A549 (cell line): Measurements from ENCODE around the gene IFI30. TPM values are rescaled to one million over a fixed set of nuclear protein-coding genes. Genes with fewer than 3 reads are reported as not detected.

Experiments
- ATAC-seq, 2 experiments: fragments of 200-7000 bp in 1 of 2; fragments of >200 bp in 1 of 2; cut with Nextera tagmentation in 1 of 2; cut with Tn5 transposase in 1 of 2; 3 replicates each; pipeline versions ENCODE4 v1.8.0 to v1.9.1; 2018 to 2020; ENCODE audit warnings: mild to moderate bottlenecking in 1 of 2, moderate library complexity in 1 of 2
- CTCF ChIA-PET: fragments of 300-600 bp; sonication (Branson Sonifier 250); formaldehyde crosslinking; extraction: SDS; loops from one replicate; lab custom pipeline; 2021; ENCODE audit warnings: antibody characterized with exemption, inconsistent platforms; lab: Yijun Ruan, JAX
- POLR2A ChIA-PET: fragments of 350-600 bp; formaldehyde crosslinking; extraction: SDS; loops from one replicate; lab custom pipeline; 2021; ENCODE audit warnings: antibody characterized with exemption, inconsistent platforms; lab: Yijun Ruan, JAX
- DNase-seq, 2 experiments: peaks; one replicate each; pipeline versions ENCODE4 v3.0.0 to v3.0.0-alpha.2; 2011 to 2016; ENCODE audit warnings: low read depth in 1 of 2, low spot score in 1 of 2
- FAIRE-seq: peaks from 2 replicates; lab custom pipeline; 2011; peaks lifted over from hg19 to GRCh38; lab: Jason Lieb, UNC
- H3K27ac ChIP-seq, 2 experiments: fragments of >200 bp; sonication (Bioruptor Twin); formaldehyde crosslinking; 3 replicates each; pipeline ENCODE4 v1.5.1; 2016 to 2017
- H3K4me1 ChIP-seq: fragments of >200 bp; sonication (Bioruptor Twin); formaldehyde crosslinking; 3 replicates; pipeline ENCODE4 v1.6.1; 2016
- H3K4me2 ChIP-seq: fragments of >200 bp; sonication (Bioruptor Twin); formaldehyde crosslinking; 3 replicates; pipeline ENCODE4 v1.6.1; 2016
- H3K4me3 ChIP-seq: fragments of >200 bp; sonication (Bioruptor Twin); formaldehyde crosslinking; 3 replicates; pipeline ENCODE4 v1.5.1; 2016
- H3K9me3 ChIP-seq: fragments of >200 bp; sonication (Bioruptor Twin); formaldehyde crosslinking; 3 replicates; pipeline ENCODE4 v1.6.1; 2016
- CBX2 ChIP-seq: fragments of 200-600 bp; sonication (generic); IDR thresholded peaks from 2 replicates; pipeline ENCODE4 v1.6.1; 2016; ENCODE audit warnings: low read depth, mild to moderate bottlenecking, borderline replicate concordance
- CEBPB ChIP-seq, 2 experiments: fragments of >200 bp in 1 of 2; sonication (Bioruptor Twin) in 1 of 2; formaldehyde crosslinking in 1 of 2; IDR thresholded peaks; 2 replicates each; pipeline ENCODE4 v1.6.1; 2012 to 2016
- CHD2 ChIP-seq: fragments of 150-350 bp; IDR thresholded peaks from 2 replicates; pipeline ENCODE4 v1.6.1; 2014; ENCODE audit warnings: low read length; ENCODE audit not compliant: partially characterized antibody
- FOSB ChIP-seq: fragments of 250-450 bp; sonication (Bioruptor Pico); IDR thresholded peaks from 2 replicates; pipeline ENCODE4 v1.5.0; 2020; ENCODE audit warnings: mild to moderate bottlenecking, moderate library complexity
- FOXS1 ChIP-seq: fragments of 250-450 bp; sonication (Bioruptor Pico); IDR thresholded peaks from 2 replicates; pipeline ENCODE4 v1.5.0; 2020; ENCODE audit warnings: mild to moderate bottlenecking, moderate library complexity
- HEYL ChIP-seq: fragments of 250-450 bp; sonication (Bioruptor Pico); IDR thresholded peaks from 2 replicates; pipeline ENCODE4 v1.8.0; 2021; ENCODE audit warnings: mild to moderate bottlenecking, moderate library complexity
- HOXB5 ChIP-seq: fragments of 250-450 bp; sonication (Bioruptor Pico); IDR thresholded peaks from 2 replicates; pipeline ENCODE4 v1.5.0; 2020; ENCODE audit warnings: mild to moderate bottlenecking, moderate library complexity
- KDM1A ChIP-seq: fragments of 200-600 bp; sonication (generic); IDR thresholded peaks from 2 replicates; pipeline ENCODE4 v1.6.1; 2016; ENCODE audit warnings: low read depth, mild to moderate bottlenecking
- POLR2A ChIP-seq: IDR thresholded peaks from 2 replicates; pipeline ENCODE4 v1.6.1; 2012; ENCODE audit warnings: mild to moderate bottlenecking, low read length
- RCOR1 ChIP-seq: fragments of 150-350 bp; IDR thresholded peaks from 2 replicates; pipeline ENCODE4 v1.6.1; 2014; ENCODE audit warnings: antibody characterized with exemption, low read length, low read depth
- RFX5 ChIP-seq: fragments of 450-650 bp; IDR thresholded peaks from 2 replicates; pipeline ENCODE4 v1.7.1; 2014; ENCODE audit warnings: antibody characterized with exemption, mild to moderate bottlenecking, moderate library complexity
- RNF2 ChIP-seq: fragments of 200-600 bp; sonication (generic); IDR thresholded peaks from 2 replicates; pipeline ENCODE4 v1.6.1; 2016; ENCODE audit warnings: low read depth, mild to moderate bottlenecking, antibody characterized with exemption, moderate library complexity, borderline replicate concordance
- SREBF2 ChIP-seq: fragments of 450-650 bp; IDR thresholded peaks from 2 replicates; pipeline ENCODE4 v1.6.1; 2014; ENCODE audit warnings: mild to moderate bottlenecking, moderate library complexity
- TFCP2L1 ChIP-seq: fragments of 250-450 bp; sonication (Bioruptor Pico); IDR thresholded peaks from 2 replicates; pipeline ENCODE4 v1.5.0; 2021; ENCODE audit warnings: mild to moderate bottlenecking
- ZFP36 ChIP-seq: fragments of 450-650 bp; IDR thresholded peaks from 2 replicates; pipeline ENCODE4 v1.6.1; 2014; ENCODE audit warnings: borderline replicate concordance; ENCODE audit not compliant: partially characterized antibody
- ZSCAN20 ChIP-seq: fragments of 250-450 bp; sonication (Bioruptor Pico); IDR thresholded peaks from 2 replicates; pipeline ENCODE4 v1.8.0; 2022; ENCODE audit warnings: mild to moderate bottlenecking, moderate library complexity
- WGBS: methylation state at CpG from one replicate; pipeline ENCODE4 v1.1.6; 2017; ENCODE audit errors: missing lambda C conversion rate; 5-methylcytosine and 5-hydroxymethylcytosine counted together
- polyA plus RNA-seq, 4 experiments: library from polyadenylated mRNA; depleted of rRNA in 3 of 4; stranded (reverse); fragments of >200 nt; fragmentation: RNase III in 1 of 4; extraction: RNeasy Plus Mini Kit Qiagen cat#74134 plus additional on column Dnase treatment in 1 of 4; gene quantifications; 2 replicates in 3 of 4; 3 replicates in 1 of 4; pipeline ENCODE4 v1.2.3, GENCODE V29; 2011 to 2017
- TF ChIP-seq, protein P1 (sequence below): fragments of >200 bp; sonication (Bioruptor Twin); formaldehyde crosslinking; IDR thresholded peaks from 3 replicates; pipeline ENCODE4 v1.6.1; 2016
- TF ChIP-seq, protein P2 (sequence below): fragments of 450-650 bp; IDR thresholded peaks from 2 replicates; pipeline ENCODE4 v1.6.1; 2014; ENCODE audit warnings: antibody characterized with exemption

IFI30 gene
- polyA plus RNA-seq, 2 of the 4 experiments (the other 2 are of a cell fraction), result 11.2 to 13.5 TPM

DNA sequence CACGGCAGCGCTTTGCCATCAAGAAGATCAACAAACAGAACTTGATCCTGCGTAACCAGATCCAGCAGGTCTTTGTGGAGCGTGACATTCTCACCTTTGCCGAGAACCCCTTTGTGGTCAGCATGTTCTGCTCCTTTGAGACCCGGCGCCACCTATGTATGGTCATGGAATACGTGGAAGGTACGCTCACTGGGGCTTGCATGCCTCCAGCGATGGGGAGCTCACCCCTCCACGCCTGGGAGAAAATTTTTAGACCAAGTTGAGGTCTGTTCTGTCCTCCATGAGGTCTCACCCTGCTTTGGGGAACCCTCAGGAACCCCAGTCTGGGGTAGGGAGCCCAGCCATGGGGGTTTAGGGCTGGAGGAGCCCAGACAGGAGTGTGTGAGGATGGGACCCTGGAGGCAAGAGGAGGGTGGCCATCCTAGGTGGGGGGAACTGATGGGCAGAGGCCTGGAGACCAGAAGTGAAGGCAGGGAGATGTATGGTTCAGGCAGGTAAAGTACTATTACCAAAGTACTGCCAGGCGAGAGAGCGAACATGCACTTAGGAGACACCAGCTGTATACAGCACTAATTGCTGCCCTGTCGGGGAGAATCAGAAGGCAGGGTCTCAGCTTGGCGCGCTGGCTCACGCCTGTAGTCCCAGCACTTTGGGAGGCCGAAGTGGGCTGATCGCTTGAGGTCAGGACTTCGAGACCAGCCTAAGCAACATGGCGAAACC, 42.9 kb upstream of the IFI30 start:
- ATAC-seq (no peak), DNase-seq (no peak), FAIRE-seq (no peak)
- Histone ChIP-seq H3K4me1 (0 out of 3 replicates have a peak, but pooled peaks cover 1% of the 10 kb centered on the region), H3K4me3 (no peak overlapping the region), H3K9me3 (no peaks in the 10 kb centered on the region), H3K27ac (no peak overlapping the region), H3K4me2 (no peak overlapping the region)
- CTCF ChIA-PET, result interaction anchor here (1.3 to 1.8 kb wide), 2 partner anchors 8 to 21 kb away, joined by 3 to 6 read pairs; partner anchors contain the start of gene PIK3R2
- WGBS, result 90% methylated on average over 20 of the region's 21 CpGs
- POLR2A ChIA-PET, result no interaction called here
- TF ChIP-seq CHD2 (no peak), ZSCAN20 (CRISPR knock-in tag) (no peak), ZFP36 (peak; percentile 27), HEYL (CRISPR knock-in tag) (no peak), KDM1A (0 out of 2 replicates have a peak, but pooled peaks have one; percentile 43)

- no peaks in the 10 kb centered on the region for H3K9me3 ChIP-seq
- ATAC-seq (peak; percentile 71 to 80; a peak in 5 of 6 replicates), DNase-seq (no peak), FAIRE-seq (no peak)
- H3K4me3 ChIP-seq, result no peak overlapping the region
- WGBS, result 75% methylated on average over 16 of the region's 31 CpGs
- POLR2A ChIA-PET, result no interaction called here
- no peak overlapping the region for H3K27ac ChIP-seq
- 0 out of 3 replicates have a peak, but pooled peaks cover 9% of the 10 kb centered on the region for H3K4me1 ChIP-seq
- TF ChIP-seq HOXB5 (CRISPR knock-in tag) (no peak), RNF2 (no peak), SREBF2 (no peak), FOSB (CRISPR knock-in tag) (no peak), FOXS1 (CRISPR knock-in tag) (no peak), RCOR1 (no peak), CBX2 (no peak), RFX5 (no peak)
- TF ChIP-seq, protein P1, sequence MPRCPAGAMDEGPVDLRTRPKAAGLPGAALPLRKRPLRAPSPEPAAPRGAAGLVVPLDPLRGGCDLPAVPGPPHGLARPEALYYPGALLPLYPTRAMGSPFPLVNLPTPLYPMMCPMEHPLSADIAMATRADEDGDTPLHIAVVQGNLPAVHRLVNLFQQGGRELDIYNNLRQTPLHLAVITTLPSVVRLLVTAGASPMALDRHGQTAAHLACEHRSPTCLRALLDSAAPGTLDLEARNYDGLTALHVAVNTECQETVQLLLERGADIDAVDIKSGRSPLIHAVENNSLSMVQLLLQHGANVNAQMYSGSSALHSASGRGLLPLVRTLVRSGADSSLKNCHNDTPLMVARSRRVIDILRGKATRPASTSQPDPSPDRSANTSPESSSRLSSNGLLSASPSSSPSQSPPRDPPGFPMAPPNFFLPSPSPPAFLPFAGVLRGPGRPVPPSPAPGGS, result no peak
- CTCF ChIA-PET, result interaction anchor here (1.3 to 1.8 kb wide), 2 partner anchors 9 to 20 kb away, joined by 3 to 6 read pairs; partner anchors contain the start of gene PIK3R2
- no peak overlapping the region for H3K4me2 ChIP-seq
These were observed 41.6 kb upstream of the IFI30 start for GRCh38 chr19:18131841-18132596.

DNA sequence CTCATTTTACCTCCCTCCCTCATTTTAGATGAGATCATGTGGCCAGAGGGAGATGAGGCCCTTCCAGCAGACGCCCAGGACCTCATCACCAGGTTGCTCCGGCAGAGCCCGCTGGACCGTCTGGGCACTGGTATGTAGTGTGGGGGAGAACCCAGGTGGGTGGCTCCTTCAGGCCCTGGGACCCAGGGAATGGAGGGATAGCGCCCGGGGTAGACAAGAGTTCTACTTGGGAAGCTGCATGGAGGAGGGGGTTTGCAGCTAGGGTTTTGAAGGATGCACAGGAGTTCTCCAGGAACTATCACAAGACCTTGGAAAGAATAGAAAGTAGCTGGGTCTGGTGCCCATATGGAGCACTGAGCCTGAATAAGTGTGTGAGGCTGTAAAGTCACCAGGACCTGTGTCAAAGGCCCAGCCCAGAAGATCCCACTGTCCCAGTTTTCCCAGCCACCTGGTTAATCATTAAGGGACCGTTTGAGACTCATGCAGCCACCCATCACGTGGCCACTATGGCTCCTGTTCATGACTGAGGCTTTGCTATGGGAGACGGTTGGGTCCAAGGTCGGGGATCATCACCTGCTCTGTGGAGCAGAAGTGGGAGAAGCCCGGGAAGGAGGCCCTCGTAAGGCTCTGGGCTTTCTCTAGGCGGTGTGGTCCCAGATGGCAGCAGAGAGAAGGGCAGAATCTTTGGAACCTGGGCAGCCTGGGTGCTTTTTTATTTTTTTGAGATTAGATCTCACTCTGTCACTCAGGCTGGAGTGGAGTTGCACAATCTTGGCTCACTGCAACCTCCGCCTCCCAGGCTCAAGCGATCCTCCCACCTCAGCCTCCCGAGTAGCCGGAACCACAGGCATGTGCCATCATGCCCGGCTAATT, 37.7 kb upstream of the IFI30 start:
- ATAC-seq (peak in 1 of 2 experiments; percentile 27; a peak in 1 of 6 replicates), FAIRE-seq (no peak), DNase-seq (peak in 1 of 2 experiments; percentile 41)
- POLR2A ChIA-PET, result no interaction called here
- no peaks in the 10 kb centered on the region for H3K9me3 ChIP-seq
- TF ChIP-seq CEBPB (IDR thresholded peaks at IDR 0.05) (peak in 1 of 2 experiments; percentile 35; a peak in 1 of 4 replicates), HEYL (CRISPR knock-in tag) (no peak), POLR2A (no peak), CBX2 (no peak), TFCP2L1 (CRISPR knock-in tag) (no peak)
- TF ChIP-seq, protein P2, sequence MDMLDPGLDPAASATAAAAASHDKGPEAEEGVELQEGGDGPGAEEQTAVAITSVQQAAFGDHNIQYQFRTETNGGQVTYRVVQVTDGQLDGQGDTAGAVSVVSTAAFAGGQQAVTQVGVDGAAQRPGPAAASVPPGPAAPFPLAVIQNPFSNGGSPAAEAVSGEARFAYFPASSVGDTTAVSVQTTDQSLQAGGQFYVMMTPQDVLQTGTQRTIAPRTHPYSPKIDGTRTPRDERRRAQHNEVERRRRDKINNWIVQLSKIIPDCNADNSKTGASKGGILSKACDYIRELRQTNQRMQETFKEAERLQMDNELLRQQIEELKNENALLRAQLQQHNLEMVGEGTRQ, result peak; percentile 65
- CTCF ChIA-PET, result no interaction called here
- H3K4me1 ChIP-seq, result 0 out of 3 replicates have a peak, but pooled peaks cover 9% of the 10 kb centered on the region
- H3K4me3 ChIP-seq, result no peak overlapping the region
- WGBS, result 78% methylated on average over 18 of the region's 18 CpGs
- H3K4me2 ChIP-seq, result peak overlapping the region; percentile 21; the same call in 1 of the 3 replicates
- H3K27ac ChIP-seq, result peak overlapping the region; percentile 27 to 37; a peak in 1 of 6 replicates
